Choroid plexus epithelial cell (primary cell): ENCODE results near the gene GALNT7.

Source experiments
- DNase-seq: peaks from one replicate; pipeline ENCODE4 v3.0.0-alpha.2; 2010; ENCODE audit warnings: low read depth
- H3K4me3 ChIP-seq: 2 replicates; pipeline ENCODE4 v1.5.1; 2011; ENCODE audit warnings: low read depth, mild to moderate bottlenecking, control low read depth, low read length, moderate library complexity
- TF ChIP-seq, protein P1 (sequence below): conservative IDR thresholded peaks from 2 replicates; pipeline ENCODE4 v1.5.1; 2011; ENCODE audit warnings: low read depth, mild to moderate bottlenecking, control low read depth, inconsistent platforms, low read length, moderate library complexity

The GALNT7 gene

GRCh38 chr4:173226401-173226888 is 57.8 kb downstream of the GALNT7 start:
- no peak for DNase-seq
- TF ChIP-seq, protein P1, sequence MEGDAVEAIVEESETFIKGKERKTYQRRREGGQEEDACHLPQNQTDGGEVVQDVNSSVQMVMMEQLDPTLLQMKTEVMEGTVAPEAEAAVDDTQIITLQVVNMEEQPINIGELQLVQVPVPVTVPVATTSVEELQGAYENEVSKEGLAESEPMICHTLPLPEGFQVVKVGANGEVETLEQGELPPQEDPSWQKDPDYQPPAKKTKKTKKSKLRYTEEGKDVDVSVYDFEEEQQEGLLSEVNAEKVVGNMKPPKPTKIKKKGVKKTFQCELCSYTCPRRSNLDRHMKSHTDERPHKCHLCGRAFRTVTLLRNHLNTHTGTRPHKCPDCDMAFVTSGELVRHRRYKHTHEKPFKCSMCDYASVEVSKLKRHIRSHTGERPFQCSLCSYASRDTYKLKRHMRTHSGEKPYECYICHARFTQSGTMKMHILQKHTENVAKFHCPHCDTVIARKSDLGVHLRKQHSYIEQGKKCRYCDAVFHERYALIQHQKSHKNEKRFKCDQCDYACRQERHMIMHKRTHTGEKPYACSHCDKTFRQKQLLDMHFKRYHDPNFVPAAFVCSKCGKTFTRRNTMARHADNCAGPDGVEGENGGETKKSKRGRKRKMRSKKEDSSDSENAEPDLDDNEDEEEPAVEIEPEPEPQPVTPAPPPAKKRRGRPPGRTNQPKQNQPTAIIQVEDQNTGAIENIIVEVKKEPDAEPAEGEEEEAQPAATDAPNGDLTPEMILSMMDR, result no peak
- no peak overlapping the region for H3K4me3 ChIP-seq

- H3K4me3 ChIP-seq, result no peak overlapping the region
- TF ChIP-seq, protein P1, result no peak
- DNase-seq, result no peak
Measured at GRCh38 chr4:173227756-173228155, 59.1 kb downstream of the GALNT7 start.

- DNase-seq, result no peak
- H3K4me3 ChIP-seq, result no peak overlapping the region
- TF ChIP-seq, protein P1, result no peak
Measured at GRCh38 chr4:173230062-173230461, 61.5 kb downstream of the GALNT7 start.

DNA sequence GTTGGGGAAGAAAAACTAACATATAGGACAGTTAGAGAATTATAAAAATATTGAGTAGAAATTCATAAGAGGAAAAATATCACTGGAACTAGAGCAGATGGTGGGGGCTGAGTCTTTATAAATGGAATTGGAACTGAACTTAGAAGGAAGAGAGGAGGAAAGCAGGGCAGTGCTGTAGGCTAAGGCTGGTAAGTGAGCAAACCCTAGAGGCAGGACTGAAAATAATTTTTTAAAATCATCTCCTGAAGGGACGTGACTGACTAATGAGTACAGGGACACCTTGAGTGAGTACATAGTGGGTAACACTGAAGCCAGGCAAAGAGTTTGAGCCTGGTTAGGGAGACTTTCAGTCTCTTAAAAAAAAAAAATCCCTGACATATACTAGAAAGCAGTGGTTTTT is 63.3 kb downstream of the GALNT7 start:
- TF ChIP-seq, protein P1, result peak; percentile 64
- no peak overlapping the region for H3K4me3 ChIP-seq
- peak; percentile 72 for DNase-seq

DNA sequence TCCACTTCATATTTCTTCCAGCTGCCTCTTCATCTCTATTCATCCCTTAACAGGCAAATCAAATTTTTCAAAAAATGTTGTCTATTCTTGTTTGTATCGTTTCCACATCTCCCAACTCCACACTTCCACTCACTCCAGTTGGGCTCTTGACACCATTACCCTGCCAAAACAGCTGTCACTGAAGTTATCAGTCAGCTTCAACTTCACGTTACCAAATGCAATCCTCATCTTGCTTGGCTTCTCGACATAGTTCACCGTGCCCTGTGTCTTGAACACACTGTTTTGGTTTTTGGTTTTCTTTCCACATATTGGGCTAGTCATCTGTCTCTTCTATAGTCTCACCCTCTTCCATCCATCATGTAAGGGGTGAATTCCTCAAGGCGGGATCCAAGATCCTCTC is 65.2 kb downstream of the GALNT7 start:
- DNase-seq, result no peak
- TF ChIP-seq, protein P1, result no peak

GRCh38 chr4:173235050-173235449 is 66.4 kb downstream of the GALNT7 start:
- H3K4me3 ChIP-seq, result no peak overlapping the region
- TF ChIP-seq, protein P1, result no peak
- no peak for DNase-seq

More for the DNA sequence above, 65.2 kb downstream of the GALNT7 start:
- no peak overlapping the region for H3K4me3 ChIP-seq

GRCh38 chr4:173236301-173236700 is 67.7 kb downstream of the GALNT7 start:
- TF ChIP-seq, protein P1, result no peak
- DNase-seq, result no peak
- no peak overlapping the region for H3K4me3 ChIP-seq
